Natural killer cell (primary cell): ENCODE measurements around the gene PDLIM7. TPM values are rescaled to one million over a fixed set of nuclear protein-coding genes. Genes with fewer than 3 reads are reported as not detected.

ENCODE experiments used
- ATAC-seq, 3 donors: fragments of 150-1000 bp in 2 of 3; fragments of 200-7000 bp in 1 of 3; cut with Tn5 transposase; 1 replicate in 1 of 3; 2 replicates in 2 of 3; pipeline ENCODE4 v1.10.0; 2021; ENCODE audit warnings: mild to moderate bottlenecking in 2 of 3, moderate library complexity in 2 of 3
- DNase-seq, 2 donors: peaks; one replicate each; pipeline versions ENCODE4 v3.0.0 to v3.0.0-alpha.2; 2013 to 2021; ENCODE audit warnings: mixed read lengths in 1 of 2
- H3K27ac ChIP-seq: one replicate; pipeline ENCODE4 v1.5.1; 2013; ENCODE audit warnings: mild to moderate bottlenecking, low read length
- H3K27me3 ChIP-seq: one replicate; pipeline ENCODE4 v1.6.1; 2013; ENCODE audit warnings: low read length; ENCODE audit not compliant: control insufficient read depth, insufficient read depth
- H3K36me3 ChIP-seq: one replicate; pipeline ENCODE4 v1.6.1; 2013; ENCODE audit warnings: low read length; ENCODE audit not compliant: control insufficient read depth, insufficient read depth
- H3K4me1 ChIP-seq: one replicate; pipeline ENCODE4 v1.6.1; 2013; ENCODE audit warnings: low read length; ENCODE audit not compliant: control insufficient read depth, insufficient read depth
- H3K4me3 ChIP-seq: one replicate; pipeline ENCODE4 v1.5.1; 2013; ENCODE audit warnings: low read length
- H3K9me3 ChIP-seq: one replicate; pipeline ENCODE4 v1.6.1; 2013; ENCODE audit warnings: low read length; ENCODE audit not compliant: control insufficient read depth, insufficient read depth
- H3K27ac Mint-ChIP-seq, 2 donors: one replicate each; pipeline ENCODE4 v1.8.0; 2022; ENCODE audit warnings: mild to moderate bottlenecking in 2 of 2, mixed read lengths in 2 of 2, moderate library complexity in 1 of 2
- H3K27me3 Mint-ChIP-seq, 2 donors: one replicate each; pipeline ENCODE4 v1.8.0; 2022; ENCODE audit warnings: low read depth in 2 of 2, mixed read lengths in 2 of 2
- H3K36me3 Mint-ChIP-seq: one replicate; pipeline ENCODE4 v1.8.0; 2022; ENCODE audit warnings: mixed read lengths
- H3K4me1 Mint-ChIP-seq, 2 donors: one replicate each; pipeline ENCODE4 v1.8.0; 2022; ENCODE audit warnings: mixed read lengths in 2 of 2
- H3K4me3 Mint-ChIP-seq: one replicate; pipeline ENCODE4 v1.8.0; 2022; ENCODE audit warnings: mild to moderate bottlenecking, moderate library complexity, mixed read lengths
- H3K9me3 Mint-ChIP-seq, 2 donors: one replicate each; pipeline ENCODE4 v1.8.0; 2022; ENCODE audit warnings: mixed read lengths in 2 of 2
- CTCF ChIP-seq: fragments of 200-600 bp; IDR thresholded peaks from one replicate; pipeline ENCODE4 v1.8.0; 2022; ENCODE audit warnings: antibody characterized with exemption
- WGBS: methylation state at CpG from one replicate; pipeline ENCODE4 v1.1.7; 2013; ENCODE audit warnings: missing lambda C conversion rate; ENCODE audit not compliant: insufficient coverage; 5-methylcytosine and 5-hydroxymethylcytosine counted together
- intact Hi-C: fragments of 100-400 bp; cut with micrococcal nuclease; formaldehyde crosslinking; loops from one replicate; pipeline ENCODE4 v1.14.2; 2022
- total RNA-seq, 4 donors: library from RNA; stranded (reverse); fragments of 120-200 nt in 1 of 4; gene quantifications; one replicate each; pipeline versions ENCODE4 v1.2.3 to v1.2.4, GENCODE V29; 2013 to 2022

PDLIM7 gene
- total RNA-seq, 3 donors from 2014 or later (not counting 1 experiment from before 2014, with no cell fraction given): 9.7 to 58.7 (median 14.7) TPM

GRCh38 chr5:177439518-177440053, 57.8 kb downstream of the PDLIM7 start:
- Histone ChIP-seq H3K27me3 (no peaks in the 10 kb centered on the region), H3K4me1 (peaks cover 44% of the 10 kb centered on the region), H3K36me3 (peaks cover 82% of the 10 kb centered on the region), H3K4me3 (no peak overlapping the region), H3K27ac (no peak overlapping the region), H3K9me3 (no peaks in the 10 kb centered on the region)
- Mint-ChIP-seq H3K4me3 (no peak overlapping the region), H3K27me3 (no peaks in the 10 kb centered on the region), H3K36me3 (no peaks in the 10 kb centered on the region), H3K9me3 (no peaks in the 10 kb centered on the region), H3K27ac (peak overlapping the region; percentile 47 to 72), H3K4me1 (peaks cover 10 to 46% of the 10 kb centered on the region in 2 donors)
- no peak for TF ChIP-seq CTCF
- intact Hi-C loops: no loop called here
- DNase-seq (peak in 1 of 2 donors; percentile 7), ATAC-seq (no peak)
- WGBS: 97% methylated on average over 4 of the region's 4 CpGs

DNA sequence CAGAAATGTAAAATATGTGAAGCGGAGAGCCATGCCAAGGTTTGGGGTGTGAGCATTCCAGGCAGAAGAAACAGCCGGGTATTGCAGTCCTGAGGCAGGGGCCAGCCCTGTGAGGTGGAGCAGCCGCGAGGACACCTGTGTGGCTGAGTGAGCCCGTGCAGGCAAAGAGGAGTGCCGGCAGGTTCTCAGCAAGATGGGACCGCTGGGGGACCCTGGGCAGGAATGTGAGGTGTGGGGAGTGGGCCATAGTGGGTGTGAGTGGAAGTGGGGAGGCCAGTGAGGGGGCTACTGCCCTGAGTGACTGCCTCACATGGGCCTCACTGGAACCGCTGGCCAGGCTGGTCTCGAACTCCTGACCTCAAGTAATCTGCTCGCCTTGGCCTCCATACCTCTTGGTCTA, 58.9 kb downstream of the PDLIM7 start:
- H3K36me3 ChIP-seq: peaks cover 89% of the 10 kb centered on the region
- ATAC-seq: no peak
- peaks cover 48% of the 10 kb centered on the region for H3K4me1 ChIP-seq
- intact Hi-C loops: no loop called here
- 92% methylated on average over 10 of the region's 10 CpGs for WGBS
- Mint-ChIP-seq H3K36me3 (no peaks in the 10 kb centered on the region), H3K9me3 (no peaks in the 10 kb centered on the region), H3K4me1 (peaks cover 7 to 45% of the 10 kb centered on the region in 2 donors), H3K4me3 (no peak overlapping the region), H3K27me3 (no peaks in the 10 kb centered on the region), H3K27ac (peak overlapping the region; percentile 38 to 48)
- H3K4me3 ChIP-seq: no peak overlapping the region
- no peak overlapping the region for H3K27ac ChIP-seq
- DNase-seq: no peak
- no peak for TF ChIP-seq CTCF
- no peaks in the 10 kb centered on the region for H3K27me3 ChIP-seq
- no peaks in the 10 kb centered on the region for H3K9me3 ChIP-seq

DNA sequence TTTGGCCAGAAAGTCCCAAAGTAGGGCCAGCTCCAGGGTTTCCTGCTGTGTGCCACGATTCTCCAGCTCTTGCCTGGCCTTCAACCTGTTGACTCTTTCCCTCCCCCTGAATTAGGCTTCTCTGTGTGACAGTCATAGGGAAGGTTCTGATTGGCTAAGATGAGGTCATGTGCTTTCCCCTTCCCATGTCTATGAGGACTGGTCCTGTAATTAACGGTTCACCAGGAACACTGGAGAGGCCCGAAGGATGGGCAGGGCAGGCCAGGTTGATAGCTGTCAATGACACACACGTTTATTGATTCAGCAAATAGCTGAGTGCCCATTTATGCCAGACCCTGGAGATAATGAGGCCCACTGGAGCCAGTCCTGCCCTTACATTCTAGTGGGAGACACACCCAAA, 59.8 kb downstream of the PDLIM7 start:
- Histone ChIP-seq H3K27ac (no peak overlapping the region), H3K4me1 (peaks cover 56% of the 10 kb centered on the region), H3K27me3 (no peaks in the 10 kb centered on the region), H3K4me3 (no peak overlapping the region), H3K36me3 (peaks cover 92% of the 10 kb centered on the region), H3K9me3 (no peaks in the 10 kb centered on the region)
- ATAC-seq: no peak
- Mint-ChIP-seq H3K4me3 (no peak overlapping the region), H3K27ac (peak overlapping the region; percentile 38 to 48), H3K36me3 (no peaks in the 10 kb centered on the region), H3K27me3 (no peaks in the 10 kb centered on the region), H3K4me1 (peaks cover 10 to 50% of the 10 kb centered on the region in 2 donors), H3K9me3 (no peaks in the 10 kb centered on the region)
- WGBS: 96% methylated on average over 4 of the region's 4 CpGs
- peak in 1 of 2 donors; percentile 11 for DNase-seq
- intact Hi-C loops: loop anchor here (1.0 kb wide), 1 partner anchor 11 kb away; no protein-coding TSS in a partner anchor
- no peak for TF ChIP-seq CTCF
